GM19455 (cell line): ENCODE measurements around the gene COL4A5.
"Not testable (repeated sequence)": the region's sequence is repeated elsewhere in the genome, so short reads cannot be mapped to it uniquely, and the experiment has no call there.

Source experiments
- ATAC-seq: cut with Tn5 transposase; IDR thresholded peaks from one replicate; pipeline ENCODE4 v1.9.1; 2021; ENCODE audit not compliant: unreplicated experiment

COL4A5 gene

GRCh38 chrX:108453841-108454240, 14.2 kb downstream of the COL4A5 start:
- ATAC-seq = no peak

GRCh38 chrX:108456971-108457477, 17.4 kb downstream of the COL4A5 start:
- ATAC-seq = no peak

DNA sequence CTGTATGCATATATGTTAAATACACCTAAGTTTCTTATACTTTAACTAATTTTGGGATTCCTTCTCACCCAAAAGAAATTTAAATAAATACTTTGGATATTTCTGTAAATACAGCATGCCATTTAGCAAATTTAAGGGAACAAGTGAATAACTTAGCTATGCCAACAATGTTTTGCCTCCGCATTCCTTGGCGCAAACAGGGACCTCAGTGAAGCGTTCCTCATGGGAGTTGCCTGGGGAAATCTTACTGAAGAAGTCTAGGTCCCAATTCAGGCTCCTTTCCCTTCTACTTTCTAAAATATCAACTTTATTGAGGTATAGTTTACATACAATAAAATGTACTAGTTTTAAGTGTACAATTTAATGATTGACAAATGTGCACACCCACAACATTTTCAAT, 25.0 kb downstream of the COL4A5 start:
- no peak for ATAC-seq

DNA sequence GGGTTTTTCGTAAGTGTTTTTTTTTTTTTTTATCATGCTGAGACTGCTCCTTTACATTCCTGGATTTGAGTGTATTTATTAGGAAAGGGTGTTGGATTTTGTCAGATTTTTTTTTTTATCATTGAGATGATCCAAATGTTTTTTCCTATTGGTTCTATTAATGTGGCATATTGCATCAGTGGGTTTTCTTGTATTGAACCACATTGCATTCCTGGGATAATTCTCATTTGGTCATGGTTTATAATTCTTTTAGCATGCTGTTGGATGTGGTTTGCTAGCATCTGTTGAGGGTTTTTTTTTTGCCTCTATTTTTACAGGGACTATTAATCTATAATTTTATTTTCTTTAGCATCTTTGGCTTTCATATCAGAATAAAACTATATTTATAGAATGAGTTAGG, 28.8 kb downstream of the COL4A5 start:
- no peak for ATAC-seq

DNA sequence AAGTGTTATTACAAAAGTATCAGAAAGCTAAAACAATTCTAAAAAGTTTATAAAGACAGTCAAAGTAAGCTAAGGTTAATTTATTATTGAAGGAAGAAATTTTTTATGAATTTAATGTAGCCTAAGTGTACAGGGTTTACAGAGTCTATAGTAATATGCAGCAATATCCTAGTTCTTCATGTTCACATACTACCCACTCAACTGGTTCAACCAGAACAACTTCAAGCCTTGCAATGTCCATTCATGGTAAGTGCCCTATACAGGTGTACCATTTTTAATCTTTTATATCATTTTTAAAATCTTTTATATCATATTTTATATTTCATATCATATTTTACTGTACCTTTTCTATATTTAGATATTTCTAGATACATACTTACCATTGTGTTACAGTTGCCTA, 34.3 kb downstream of the COL4A5 start:
- no peak for ATAC-seq

DNA sequence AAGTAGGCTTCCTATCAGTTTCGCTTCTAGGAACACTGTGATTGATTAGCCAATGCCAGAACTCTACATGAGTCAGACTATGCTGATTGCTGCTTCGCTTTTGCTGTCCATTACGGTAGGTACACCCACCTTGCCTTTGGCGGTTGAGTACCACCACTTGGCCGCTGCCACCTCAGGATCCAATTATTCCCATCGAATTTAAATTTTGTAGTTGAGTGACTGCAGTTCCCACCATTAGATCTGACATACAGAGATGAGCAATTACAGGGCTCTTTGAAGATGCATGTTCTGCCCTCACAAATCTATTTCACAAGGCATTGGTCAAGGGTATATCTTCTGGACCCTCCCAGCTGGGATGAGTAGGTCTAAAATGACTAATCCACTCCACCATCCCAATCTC, 41.9 kb downstream of the COL4A5 start:
- ATAC-seq = not testable (repeated sequence)

DNA sequence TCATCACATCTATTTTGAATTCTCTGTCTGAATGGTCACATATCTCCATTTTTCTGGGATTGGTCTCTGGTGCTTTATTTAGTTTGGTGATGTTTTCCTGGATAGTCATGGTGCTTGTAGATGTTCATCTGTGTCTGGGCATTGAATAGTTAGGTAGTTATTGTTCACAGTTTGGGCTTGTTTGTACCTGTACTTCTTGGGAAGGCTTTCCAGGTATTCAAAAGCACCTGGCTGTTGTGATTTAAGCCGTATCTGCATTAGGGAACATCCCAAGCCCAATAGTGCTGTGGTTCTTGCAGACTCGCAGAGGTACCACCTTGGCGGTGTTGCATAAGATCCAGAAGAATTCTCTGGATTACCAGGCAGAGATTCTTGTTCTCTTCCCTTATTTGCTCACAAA, 44.6 kb downstream of the COL4A5 start:
- ATAC-seq = no peak

DNA sequence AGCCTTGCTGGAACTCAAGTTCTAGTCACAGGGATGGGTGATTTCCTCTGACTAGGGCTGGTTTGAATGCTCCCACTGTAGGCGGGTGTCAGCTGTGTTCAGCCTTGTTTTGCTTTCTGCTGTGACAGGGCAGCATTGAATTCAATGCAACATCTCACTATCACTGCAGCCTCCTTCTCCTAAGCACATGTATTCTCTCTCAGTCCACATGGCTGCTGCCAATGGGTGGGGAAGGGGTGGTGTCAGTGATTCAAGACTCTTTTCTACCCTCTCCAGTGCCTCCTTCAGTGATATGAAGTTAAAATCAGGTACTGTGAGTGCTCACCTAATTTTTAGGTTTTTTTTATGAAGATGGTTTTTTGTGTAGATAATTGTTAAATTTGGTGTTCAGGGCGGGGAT, 46.3 kb downstream of the COL4A5 start:
- ATAC-seq = no peak

GRCh38 chrX:108494406-108495090, 54.9 kb downstream of the COL4A5 start:
- ATAC-seq = no peak

GRCh38 chrX:108511721-108512120, 72.1 kb downstream of the COL4A5 start:
- ATAC-seq = no peak

DNA sequence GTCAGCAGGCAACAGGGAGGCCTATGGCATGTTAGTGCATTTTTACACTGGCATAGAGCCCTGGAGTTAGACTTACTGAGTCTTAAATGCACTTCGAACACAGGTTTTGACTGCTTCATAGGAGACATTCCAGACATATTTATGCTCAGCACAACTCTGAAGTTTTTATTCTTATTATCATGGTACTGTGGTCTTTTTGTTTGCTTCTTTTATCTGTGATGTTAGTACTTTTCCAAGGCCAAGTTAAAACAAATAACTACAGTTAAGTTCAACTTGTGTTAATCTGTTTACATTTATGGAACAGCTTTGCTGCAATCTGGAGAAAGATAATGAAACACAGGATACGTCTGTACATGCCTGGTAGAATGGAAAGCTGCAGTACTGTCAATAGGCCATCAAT, 76.5 kb downstream of the COL4A5 start:
- no peak for ATAC-seq

DNA sequence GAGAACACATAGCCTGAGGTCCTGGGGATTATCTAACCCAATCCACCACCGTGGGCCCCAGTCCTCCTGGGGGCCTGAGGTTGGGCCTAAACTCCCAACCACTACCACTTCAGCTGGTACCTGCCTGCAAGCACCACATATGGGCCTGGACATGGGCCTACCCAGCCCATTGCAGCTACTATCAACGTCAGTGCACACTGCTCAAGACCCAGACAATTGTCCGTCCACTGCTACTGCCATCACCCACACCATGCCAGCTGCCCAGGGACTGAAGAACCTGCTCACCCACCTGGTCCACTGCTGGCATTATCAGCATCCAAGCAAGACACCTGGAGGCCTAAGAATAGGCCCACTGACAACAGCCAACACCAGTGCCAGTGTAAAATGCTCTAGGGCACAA, 88.1 kb downstream of the COL4A5 start:
- ATAC-seq = no peak

DNA sequence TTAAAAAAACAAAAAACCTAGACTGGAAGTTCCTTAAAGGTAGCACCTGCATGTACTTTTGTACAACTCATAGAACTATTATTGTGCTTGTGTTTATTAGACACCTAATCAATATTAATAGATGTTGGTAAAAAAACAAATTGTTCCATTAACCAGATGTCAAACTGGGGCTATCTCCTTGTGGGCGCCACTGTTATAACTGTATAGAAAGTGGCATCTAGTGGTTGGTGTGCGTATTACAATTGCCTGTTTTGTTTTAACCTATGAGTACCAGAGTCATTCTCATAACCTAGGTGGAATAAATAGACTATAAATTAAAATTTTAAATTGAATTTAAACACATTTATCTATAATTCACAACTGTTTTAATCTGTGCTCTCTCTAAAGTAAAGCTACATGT, 97.4 kb downstream of the COL4A5 start:
- no peak for ATAC-seq

DNA sequence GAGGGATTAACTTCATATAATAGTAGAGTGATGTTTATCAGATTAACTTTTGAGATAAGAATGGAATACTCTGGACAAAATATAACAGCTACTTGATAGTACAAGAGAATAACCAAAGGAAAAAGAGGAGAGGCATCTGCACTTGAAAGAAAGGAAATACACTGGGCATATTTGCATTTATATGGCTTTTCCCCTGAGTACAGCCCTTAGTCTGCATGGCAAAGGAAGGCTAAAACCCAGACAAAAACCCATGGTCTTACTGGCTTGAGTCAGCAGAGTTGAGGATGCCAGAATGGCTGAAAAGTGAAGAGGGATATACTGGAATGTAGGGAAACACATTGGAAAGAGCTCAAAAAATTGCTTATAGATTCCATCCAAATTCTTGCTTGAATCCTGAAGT, 101.6 kb downstream of the COL4A5 start:
- no peak for ATAC-seq

DNA sequence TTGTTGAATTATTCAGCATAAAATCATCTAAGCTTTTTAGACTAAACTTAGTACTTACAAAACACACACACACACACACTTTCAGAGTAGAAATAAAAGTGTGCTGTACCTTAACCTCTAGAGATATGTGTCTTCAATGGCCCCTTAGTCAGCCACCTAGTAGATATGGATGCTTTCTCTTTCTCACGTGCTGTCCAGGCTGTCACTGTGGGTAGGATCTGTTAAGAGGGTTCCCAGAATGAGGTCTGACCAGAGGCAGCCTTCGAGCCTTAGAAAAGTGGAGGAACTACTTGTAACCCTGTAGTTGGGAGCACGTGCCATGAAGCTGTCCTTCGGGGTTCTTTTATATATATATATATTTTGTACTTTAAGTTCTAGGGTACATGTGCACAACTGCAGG, 117.9 kb downstream of the COL4A5 start:
- ATAC-seq = no peak

GRCh38 chrX:108558217-108558616, 118.6 kb downstream of the COL4A5 start:
- no peak for ATAC-seq

GRCh38 chrX:108573136-108573535, 133.5 kb downstream of the COL4A5 start:
- ATAC-seq = no peak

DNA sequence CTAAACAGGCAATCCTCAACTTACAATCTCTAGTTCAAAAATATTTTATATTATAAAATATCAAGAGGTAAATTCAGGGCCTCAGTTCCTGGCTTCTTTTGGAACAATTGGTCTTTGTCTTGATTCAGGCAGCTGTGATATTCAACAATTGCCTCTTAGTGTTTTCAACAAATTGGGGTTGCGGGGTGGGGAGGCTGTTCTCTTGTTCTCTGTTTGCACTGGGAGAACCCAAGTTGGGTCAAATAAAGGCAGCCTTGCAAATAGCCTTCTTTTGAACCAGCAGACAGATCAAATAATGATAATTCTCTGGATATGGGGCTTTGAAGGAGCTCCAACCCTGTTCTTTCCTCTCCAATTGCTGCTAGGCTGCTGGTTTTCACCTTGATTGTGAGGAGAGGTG, 142.5 kb downstream of the COL4A5 start:
- ATAC-seq = no peak

GRCh38 chrX:108584617-108585211, 145.1 kb downstream of the COL4A5 start:
- ATAC-seq = no peak

DNA sequence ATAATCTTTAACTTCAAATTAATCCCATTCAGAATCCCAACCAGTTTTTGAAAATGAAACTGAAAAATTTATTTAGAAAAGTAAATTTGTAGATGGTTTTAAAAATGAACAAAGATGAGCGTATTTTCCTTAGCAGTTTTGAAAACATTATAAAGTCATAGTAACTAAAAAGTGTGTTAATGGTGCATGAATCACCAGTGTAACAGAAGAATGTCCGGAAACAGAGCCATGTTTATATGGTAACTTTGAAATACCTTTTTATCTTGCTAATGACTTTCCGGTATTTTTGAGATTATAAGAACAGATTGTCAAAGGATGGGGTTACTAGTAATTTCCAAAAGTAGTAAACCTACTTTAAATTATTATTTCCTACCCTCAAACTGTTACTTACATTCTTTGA, 150.9 kb downstream of the COL4A5 start:
- ATAC-seq = no peak

- no peak for ATAC-seq
Observed at GRCh38 chrX:108601276-108601675, 161.6 kb downstream of the COL4A5 start.

GRCh38 chrX:108610141-108610540, 170.5 kb downstream of the COL4A5 start:
- no peak for ATAC-seq

DNA sequence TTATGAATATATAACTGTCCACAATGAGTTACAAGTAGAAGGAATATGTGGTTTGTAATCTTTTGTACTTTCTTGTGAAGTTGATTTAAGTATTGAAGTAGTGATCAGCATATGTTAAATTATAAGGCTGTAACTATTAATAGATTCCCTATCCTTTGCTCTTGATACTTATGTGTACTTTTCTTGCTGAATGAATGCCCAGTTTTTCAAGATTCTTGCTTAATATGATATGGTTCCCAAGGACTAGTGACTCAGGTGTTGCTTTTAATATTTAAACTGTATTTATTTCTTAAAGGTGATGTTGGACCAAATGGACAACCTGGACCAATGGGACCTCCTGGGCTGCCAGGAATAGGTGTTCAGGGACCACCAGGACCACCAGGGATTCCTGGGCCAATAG, 175.0 kb downstream of the COL4A5 start:
- ATAC-seq = no peak
